HG02981 (cell line): Measurements from ENCODE around the gene NGB.
"Not testable (repeated sequence)": the region's sequence is repeated elsewhere in the genome, so short reads cannot be mapped to it uniquely, and the experiment has no call there.

ENCODE experiments used
- ATAC-seq: cut with Tn5 transposase; IDR thresholded peaks from one replicate; pipeline ENCODE4 v1.9.1; 2021; ENCODE audit warnings: mild to moderate bottlenecking, moderate library complexity; ENCODE audit not compliant: unreplicated experiment

The NGB gene

GRCh38 chr14:77271113-77271710 is at the start of gene NGB:
Gene NGB, minus strand, starts transcription at chr14:77271206. Its CDS starts 269 bp downstream, at chr14:77270937.
- no peak for ATAC-seq

- peak; percentile 63 for ATAC-seq
Measured at GRCh38 chr14:77320238-77320935, 49.4 kb upstream of the NGB start, which contains the start of gene POMT2. Gene POMT2, minus strand, starts transcription at chr14:77320883. Its CDS starts 202 bp downstream, at chr14:77320681.

GRCh38 chr14:77319422-77319821 is 48.4 kb upstream of the NGB start:
- no peak for ATAC-seq

- not testable (repeated sequence) for ATAC-seq
Measured at GRCh38 chr14:77318756-77319155, 47.8 kb upstream of the NGB start.

- ATAC-seq: no peak
Measured at GRCh38 chr14:77318006-77318553, 47.1 kb upstream of the NGB start.

- no peak for ATAC-seq
Measured at GRCh38 chr14:77316872-77317301, 45.9 kb upstream of the NGB start.

- no peak for ATAC-seq
Measured at GRCh38 chr14:77316195-77316505, 45.1 kb upstream of the NGB start.

- no peak for ATAC-seq
Measured at GRCh38 chr14:77314539-77315457, 43.8 kb upstream of the NGB start.

GRCh38 chr14:77314043-77314442 is 43.0 kb upstream of the NGB start:
- ATAC-seq: no peak

GRCh38 chr14:77313371-77313770 is 42.4 kb upstream of the NGB start:
- ATAC-seq: no peak

- ATAC-seq: no peak
Measured at GRCh38 chr14:77311217-77311616, 40.2 kb upstream of the NGB start.

- no peak for ATAC-seq
Measured at GRCh38 chr14:77310026-77310425, 39.0 kb upstream of the NGB start.

- no peak for ATAC-seq
Measured at GRCh38 chr14:77309131-77309530, 38.1 kb upstream of the NGB start.

GRCh38 chr14:77306851-77307496 is 36.0 kb upstream of the NGB start:
- ATAC-seq: no peak

- ATAC-seq: no peak
Measured at GRCh38 chr14:77306416-77306815, 35.4 kb upstream of the NGB start.

GRCh38 chr14:77305696-77306095 is 34.7 kb upstream of the NGB start:
- ATAC-seq: no peak

GRCh38 chr14:77303417-77304156 is 32.6 kb upstream of the NGB start:
- peak; percentile 73 for ATAC-seq

GRCh38 chr14:77302926-77303325 is 31.9 kb upstream of the NGB start:
- ATAC-seq: no peak

- ATAC-seq: no peak
Measured at GRCh38 chr14:77301103-77301502, 30.1 kb upstream of the NGB start.

- no peak for ATAC-seq
Measured at GRCh38 chr14:77299771-77300170, 28.8 kb upstream of the NGB start.
